Measurements from ENCODE around the gene FFAR3. TPM values are rescaled to one million over a fixed set of nuclear protein-coding genes. Genes with fewer than 3 reads are reported as not detected.
"Not testable (repeated sequence)": the region's sequence is repeated elsewhere in the genome, so short reads cannot be mapped to it uniquely, and the experiment has no call there.

Gene FFAR3
- total RNA-seq, 1 donor from 2014 or later: not detected

- Mint-ChIP-seq H3K4me3 (ENCODE audit: unreplicated experiment) (no peak overlapping the region), H3K27ac (ENCODE audit: unreplicated experiment) (no peak overlapping the region), H3K9me3 (ENCODE audit: unreplicated experiment) (no peaks in the 10 kb centered on the region)
Measured at GRCh38 chr19:35368378-35368777, 10.1 kb downstream of the FFAR3 start.

DNA sequence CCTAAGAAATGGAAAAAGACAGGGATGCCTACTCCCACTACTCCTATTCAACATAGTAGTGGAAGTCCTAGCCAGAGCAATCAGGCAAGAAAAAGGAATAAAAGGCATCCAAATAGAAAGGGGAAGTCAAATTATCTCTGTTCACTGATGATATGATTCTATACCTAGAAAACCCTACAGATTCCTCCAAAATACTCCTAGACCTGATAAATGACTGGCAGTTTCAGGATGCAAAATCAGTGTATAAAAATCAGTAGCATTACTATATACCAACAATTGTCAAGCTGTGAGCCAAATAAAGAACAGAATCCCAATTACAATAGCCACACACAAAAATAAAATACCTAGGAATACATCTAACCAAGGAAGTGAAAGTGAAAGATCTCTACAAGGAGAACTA lies 11.3 kb downstream of the FFAR3 start:
- TF ChIP-seq, protein P1, sequence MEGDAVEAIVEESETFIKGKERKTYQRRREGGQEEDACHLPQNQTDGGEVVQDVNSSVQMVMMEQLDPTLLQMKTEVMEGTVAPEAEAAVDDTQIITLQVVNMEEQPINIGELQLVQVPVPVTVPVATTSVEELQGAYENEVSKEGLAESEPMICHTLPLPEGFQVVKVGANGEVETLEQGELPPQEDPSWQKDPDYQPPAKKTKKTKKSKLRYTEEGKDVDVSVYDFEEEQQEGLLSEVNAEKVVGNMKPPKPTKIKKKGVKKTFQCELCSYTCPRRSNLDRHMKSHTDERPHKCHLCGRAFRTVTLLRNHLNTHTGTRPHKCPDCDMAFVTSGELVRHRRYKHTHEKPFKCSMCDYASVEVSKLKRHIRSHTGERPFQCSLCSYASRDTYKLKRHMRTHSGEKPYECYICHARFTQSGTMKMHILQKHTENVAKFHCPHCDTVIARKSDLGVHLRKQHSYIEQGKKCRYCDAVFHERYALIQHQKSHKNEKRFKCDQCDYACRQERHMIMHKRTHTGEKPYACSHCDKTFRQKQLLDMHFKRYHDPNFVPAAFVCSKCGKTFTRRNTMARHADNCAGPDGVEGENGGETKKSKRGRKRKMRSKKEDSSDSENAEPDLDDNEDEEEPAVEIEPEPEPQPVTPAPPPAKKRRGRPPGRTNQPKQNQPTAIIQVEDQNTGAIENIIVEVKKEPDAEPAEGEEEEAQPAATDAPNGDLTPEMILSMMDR (IDR thresholded peaks at IDR 0.05; ENCODE audit: unreplicated experiment): no peak
- Mint-ChIP-seq H3K36me3 (ENCODE audit: low read depth, unreplicated experiment) (no peaks in the 10 kb centered on the region), H3K27ac (ENCODE audit: unreplicated experiment) (no peak overlapping the region), H3K27me3 (ENCODE audit: unreplicated experiment) (peaks cover 7% of the 10 kb centered on the region), H3K9me3 (ENCODE audit: unreplicated experiment) (no peaks in the 10 kb centered on the region), H3K4me3 (ENCODE audit: unreplicated experiment) (no peak overlapping the region), H3K4me1 (ENCODE audit: unreplicated experiment) (no peaks in the 10 kb centered on the region)
- DNase-seq (ENCODE audit: low spot score): no peak

More at GRCh38 chr19:35368378-35368777, 10.1 kb downstream of the FFAR3 start:
- TF ChIP-seq, protein P1 (IDR thresholded peaks at IDR 0.05; ENCODE audit: unreplicated experiment): no peak
- Mint-ChIP-seq H3K27me3 (ENCODE audit: unreplicated experiment) (peaks cover 2% of the 10 kb centered on the region), H3K4me1 (ENCODE audit: unreplicated experiment) (no peaks in the 10 kb centered on the region), H3K36me3 (ENCODE audit: low read depth, unreplicated experiment) (no peaks in the 10 kb centered on the region)
- no peak for DNase-seq (ENCODE audit: low spot score)

DNA sequence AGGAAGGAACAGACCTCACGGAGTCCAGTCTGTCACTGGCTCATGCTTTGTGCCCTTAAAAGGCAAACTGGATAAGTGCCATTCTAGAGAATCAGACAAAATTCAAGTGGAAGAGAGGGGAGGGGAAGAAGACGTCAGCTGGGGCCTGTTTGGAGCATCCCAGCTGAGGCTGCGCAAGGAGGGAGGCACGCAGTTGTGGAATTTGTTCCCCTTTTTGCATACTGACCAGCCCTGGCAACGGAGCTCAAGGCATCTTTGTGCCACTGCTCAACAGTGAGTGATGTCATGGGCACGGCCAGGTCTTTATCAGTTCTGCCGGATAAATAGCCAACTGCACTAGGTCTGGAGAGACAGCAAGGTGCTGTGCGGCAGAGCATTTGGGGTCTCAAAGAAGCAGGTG lies 12.5 kb downstream of the FFAR3 start, which contains the start of gene GPR42:
Gene GPR42 (plus strand): TSS at position 347 of the 400 bp plus-strand sequence. CDS start 292 bp downstream, outside the sequence.
- H3K9me3 Mint-ChIP-seq (ENCODE audit: unreplicated experiment): no peaks in the 10 kb centered on the region
- no peak within 1 kb of the TSS for H3K4me3 Mint-ChIP-seq (ENCODE audit: unreplicated experiment)
- peaks cover 6% of the 10 kb centered on the region for H3K27me3 Mint-ChIP-seq (ENCODE audit: unreplicated experiment)
- no peaks in the 10 kb centered on the region for H3K36me3 Mint-ChIP-seq (ENCODE audit: low read depth, unreplicated experiment)
- TF ChIP-seq, protein P1 (IDR thresholded peaks at IDR 0.05; ENCODE audit: unreplicated experiment): no peak
- H3K27ac Mint-ChIP-seq (ENCODE audit: unreplicated experiment): no peak within 1 kb of the TSS
- H3K4me1 Mint-ChIP-seq (ENCODE audit: unreplicated experiment): no peaks in the 10 kb centered on the region
- no peak for DNase-seq (ENCODE audit: low spot score)

DNA sequence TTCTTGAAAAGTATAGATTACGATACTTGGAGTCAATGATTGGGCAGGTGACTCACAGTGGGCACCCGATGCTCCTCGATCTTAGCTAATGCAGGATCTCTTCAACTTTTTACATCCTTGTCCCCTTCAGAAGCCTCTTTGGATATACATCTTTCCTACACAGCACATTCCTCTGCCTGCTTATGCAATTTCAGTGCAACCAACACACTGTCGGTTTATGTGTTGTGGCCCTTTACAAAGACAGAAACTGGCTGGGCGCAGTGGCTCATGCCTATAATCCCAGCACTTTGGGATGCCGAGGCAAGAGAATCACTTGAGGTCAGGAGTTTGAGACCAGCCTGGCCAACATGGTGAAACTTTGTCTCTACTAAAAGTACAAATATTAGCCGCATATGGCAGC lies 15.2 kb downstream of the FFAR3 start:
- Mint-ChIP-seq H3K36me3 (ENCODE audit: low read depth, unreplicated experiment) (no peaks in the 10 kb centered on the region), H3K27ac (ENCODE audit: unreplicated experiment) (no peak overlapping the region), H3K27me3 (ENCODE audit: unreplicated experiment) (peaks cover 9% of the 10 kb centered on the region), H3K9me3 (ENCODE audit: unreplicated experiment) (no peaks in the 10 kb centered on the region), H3K4me1 (ENCODE audit: unreplicated experiment) (no peaks in the 10 kb centered on the region), H3K4me3 (ENCODE audit: unreplicated experiment) (no peak overlapping the region)
- TF ChIP-seq, protein P1 (IDR thresholded peaks at IDR 0.05; ENCODE audit: unreplicated experiment): no peak
- DNase-seq (ENCODE audit: low spot score): no peak

DNA sequence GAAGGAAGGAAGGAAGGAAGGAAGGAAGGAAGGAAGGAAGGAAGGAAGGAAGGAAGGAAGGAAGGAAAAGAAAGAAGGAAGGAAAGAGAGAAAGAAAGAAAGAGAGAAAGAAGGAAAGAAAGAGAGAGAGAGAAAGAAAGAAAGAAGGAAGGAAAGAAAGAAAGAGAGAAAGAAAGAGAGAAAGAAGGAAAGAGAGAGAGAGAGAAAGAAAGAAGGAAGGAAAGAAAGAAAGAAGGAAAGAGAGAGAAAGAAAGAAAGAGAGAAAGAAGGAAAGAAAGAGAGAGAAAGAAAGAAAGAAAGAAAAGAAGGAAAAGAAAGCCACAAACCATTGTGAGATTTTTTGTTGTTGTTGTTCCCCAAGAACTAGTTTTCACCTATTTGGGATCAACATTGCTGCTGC lies 15.8 kb downstream of the FFAR3 start:
- not testable (repeated sequence) for H3K36me3 Mint-ChIP-seq (ENCODE audit: low read depth, unreplicated experiment); H3K4me3 Mint-ChIP-seq (ENCODE audit: unreplicated experiment); H3K9me3 Mint-ChIP-seq (ENCODE audit: unreplicated experiment); H3K27ac Mint-ChIP-seq (ENCODE audit: unreplicated experiment); H3K4me1 Mint-ChIP-seq (ENCODE audit: unreplicated experiment); H3K27me3 Mint-ChIP-seq (ENCODE audit: unreplicated experiment); DNase-seq (ENCODE audit: low spot score)

Measured in endothelial cell (in vitro differentiated cells).